ENCODE data around the gene TDO2.

- TF ChIP-seq, protein P1, sequence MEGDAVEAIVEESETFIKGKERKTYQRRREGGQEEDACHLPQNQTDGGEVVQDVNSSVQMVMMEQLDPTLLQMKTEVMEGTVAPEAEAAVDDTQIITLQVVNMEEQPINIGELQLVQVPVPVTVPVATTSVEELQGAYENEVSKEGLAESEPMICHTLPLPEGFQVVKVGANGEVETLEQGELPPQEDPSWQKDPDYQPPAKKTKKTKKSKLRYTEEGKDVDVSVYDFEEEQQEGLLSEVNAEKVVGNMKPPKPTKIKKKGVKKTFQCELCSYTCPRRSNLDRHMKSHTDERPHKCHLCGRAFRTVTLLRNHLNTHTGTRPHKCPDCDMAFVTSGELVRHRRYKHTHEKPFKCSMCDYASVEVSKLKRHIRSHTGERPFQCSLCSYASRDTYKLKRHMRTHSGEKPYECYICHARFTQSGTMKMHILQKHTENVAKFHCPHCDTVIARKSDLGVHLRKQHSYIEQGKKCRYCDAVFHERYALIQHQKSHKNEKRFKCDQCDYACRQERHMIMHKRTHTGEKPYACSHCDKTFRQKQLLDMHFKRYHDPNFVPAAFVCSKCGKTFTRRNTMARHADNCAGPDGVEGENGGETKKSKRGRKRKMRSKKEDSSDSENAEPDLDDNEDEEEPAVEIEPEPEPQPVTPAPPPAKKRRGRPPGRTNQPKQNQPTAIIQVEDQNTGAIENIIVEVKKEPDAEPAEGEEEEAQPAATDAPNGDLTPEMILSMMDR (IDR thresholded peaks at IDR 0.05) = no peak
- TF ChIP-seq POLR2A (IDR thresholded peaks at IDR 0.05) = no peak
Observed at GRCh38 chr4:155885666-155886065, 17.8 kb upstream of the TDO2 start.

Measured in breast epithelium (tissue), 3 donors.